Small intestine (tissue), 7 donors: ENCODE measurements around the gene SEMA4G. TPM values are rescaled to one million over a fixed set of nuclear protein-coding genes. Genes with fewer than 3 reads are reported as not detected.

Experiments
- DNase-seq, 2 donors: peaks; one replicate each; pipeline versions ENCODE4 v3.0.0 to v3.0.0-alpha.2; 2013
- FAIRE-seq: peaks from 2 replicates; lab custom pipeline; 2012; peaks lifted over from hg19 to GRCh38; lab: Jason Lieb, UNC
- H3K27ac ChIP-seq, 3 donors: one replicate each; pipeline ENCODE4 v1.5.1; 2013; ENCODE audit warnings: low read length in 2 of 3, mild to moderate bottlenecking in 2 of 3, control low read depth in 1 of 3, inconsistent platforms in 1 of 3, low read depth in 1 of 3, moderate library complexity in 1 of 3
- H3K27me3 ChIP-seq, 3 donors: one replicate each; pipeline ENCODE4 v1.6.1; 2013; ENCODE audit warnings: low read length in 3 of 3, inconsistent platforms in 1 of 3; ENCODE audit not compliant: control insufficient read depth in 3 of 3, insufficient read depth in 3 of 3
- H3K36me3 ChIP-seq, 3 donors: one replicate each; pipeline ENCODE4 v1.6.1; 2013; ENCODE audit warnings: low read length in 3 of 3, inconsistent platforms in 1 of 3, low read depth in 1 of 3, mild to moderate bottlenecking in 1 of 3, moderate library complexity in 1 of 3; ENCODE audit not compliant: control insufficient read depth in 3 of 3, insufficient read depth in 2 of 3
- H3K4me1 ChIP-seq, 3 donors: one replicate each; pipeline ENCODE4 v1.6.1; 2013; ENCODE audit warnings: low read length in 2 of 3, inconsistent platforms in 1 of 3, low read depth in 1 of 3, mild to moderate bottlenecking in 1 of 3, moderate library complexity in 1 of 3; ENCODE audit not compliant: control insufficient read depth in 3 of 3, insufficient read depth in 2 of 3
- H3K4me3 ChIP-seq, 3 donors: one replicate each; pipeline ENCODE4 v1.5.1; 2013; ENCODE audit warnings: low read length in 3 of 3, control low read depth in 1 of 3, inconsistent platforms in 1 of 3, low read depth in 1 of 3, mild to moderate bottlenecking in 1 of 3, moderate library complexity in 1 of 3
- H3K9me3 ChIP-seq, 2 donors: one replicate each; pipeline ENCODE4 v1.6.1; 2013; ENCODE audit warnings: low read depth in 1 of 2, low read length in 1 of 2; ENCODE audit not compliant: control insufficient read depth in 2 of 2, insufficient read depth in 1 of 2
- WGBS, 3 donors: extraction: QIAGEN DNeasy Blood & Tissue Kit; methylation state at CpG; one replicate each; pipeline ENCODE4 v1.1.7; 2013; 5-methylcytosine and 5-hydroxymethylcytosine counted together
- polyA plus RNA-seq, 4 donors: library from polyadenylated mRNA; stranded (reverse) in 3 of 4; unstranded in 1 of 4; fragments of 200-250 nt in 3 of 4; fragments of 120-200 nt in 1 of 4; gene quantifications; one replicate each; pipeline versions ENCODE4 v1.2.1 to v1.2.3, GENCODE V29; 2013
- donor health status: healthy with polysubstance abuse.
- donor health status: control.
- donor health status: control.
- donor health status: Bipolar disorder and iron deficiency.
- donor health status: healthy.

Gene SEMA4G
- polyA plus RNA-seq, 4 donors: 44.9 to 153 (median 104) TPM

DNA sequence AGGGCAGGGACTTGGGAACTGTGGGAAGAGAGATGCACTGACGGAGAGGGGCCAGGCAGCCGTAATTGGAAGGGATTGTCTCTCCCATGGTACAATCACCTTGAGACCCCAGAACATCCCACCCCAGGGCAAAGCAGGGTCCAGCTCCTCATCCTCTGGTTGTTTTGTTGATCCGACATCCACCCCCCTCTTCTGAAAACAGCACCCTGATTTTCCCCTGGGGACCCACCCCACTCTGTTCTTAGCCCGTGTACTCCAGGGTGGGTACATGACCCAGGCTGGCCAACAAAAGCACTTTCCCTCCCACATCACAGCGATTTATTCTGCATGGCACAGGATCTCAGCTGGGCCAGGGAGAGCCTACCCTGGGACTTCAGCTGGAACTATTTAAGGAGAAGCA lies 47.5 kb downstream of the SEMA4G start:
- Histone ChIP-seq H3K9me3 (no peaks in the 10 kb centered on the region), H3K27ac (no peak overlapping the region), H3K4me1 (peaks cover 0 to 33% (median 0%) of the 10 kb centered on the region in 3 donors), H3K36me3 (peaks cover 0 to 59% (median 0%) of the 10 kb centered on the region in 3 donors), H3K4me3 (no peak overlapping the region), H3K27me3 (peaks cover 0 to 4% (median 0%) of the 10 kb centered on the region in 3 donors)
- FAIRE-seq (no peak), DNase-seq (no peak)
- WGBS, 3 donors: 76 to 87% (median 82%) methylated on average over 5 of the region's 5 CpGs

DNA sequence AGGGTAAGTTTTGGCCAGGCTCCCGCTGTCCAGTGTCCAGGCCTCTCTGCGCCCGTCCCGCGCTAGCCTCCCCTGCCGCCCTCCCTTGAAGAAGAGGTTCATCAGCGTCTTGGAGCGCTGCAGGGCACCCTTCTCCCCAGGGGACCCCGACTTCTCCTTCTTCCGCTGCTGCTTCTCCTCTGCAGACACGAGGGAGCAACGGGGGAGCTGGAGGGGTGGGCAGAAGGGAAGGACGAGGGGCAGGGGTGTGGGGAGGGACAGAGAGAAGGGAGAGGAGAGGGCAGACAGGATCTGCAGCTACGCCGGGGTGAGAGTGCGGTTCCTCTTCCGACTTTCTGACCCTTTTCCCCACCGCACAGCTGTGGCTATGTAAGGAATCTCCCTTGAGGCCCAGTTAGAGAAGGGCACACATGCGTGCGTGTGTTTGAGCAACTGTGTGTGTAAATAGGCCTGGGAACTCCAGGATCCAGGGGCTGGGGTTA lies 48.9 kb downstream of the SEMA4G start:
- Histone ChIP-seq H3K9me3 (no peaks in the 10 kb centered on the region), H3K36me3 (peaks cover 0 to 72% (median 0%) of the 10 kb centered on the region in 3 donors), H3K27me3 (peaks cover 0 to 4% (median 0%) of the 10 kb centered on the region in 3 donors), H3K4me1 (peaks cover 0 to 26% (median 0%) of the 10 kb centered on the region in 3 donors), H3K27ac (no peak overlapping the region), H3K4me3 (no peak overlapping the region)
- FAIRE-seq (no peak), DNase-seq (no peak)
- 59 to 79% (median 72%) methylated on average over 17 to 20 of the region's 20 CpGs for WGBS, 3 donors

DNA sequence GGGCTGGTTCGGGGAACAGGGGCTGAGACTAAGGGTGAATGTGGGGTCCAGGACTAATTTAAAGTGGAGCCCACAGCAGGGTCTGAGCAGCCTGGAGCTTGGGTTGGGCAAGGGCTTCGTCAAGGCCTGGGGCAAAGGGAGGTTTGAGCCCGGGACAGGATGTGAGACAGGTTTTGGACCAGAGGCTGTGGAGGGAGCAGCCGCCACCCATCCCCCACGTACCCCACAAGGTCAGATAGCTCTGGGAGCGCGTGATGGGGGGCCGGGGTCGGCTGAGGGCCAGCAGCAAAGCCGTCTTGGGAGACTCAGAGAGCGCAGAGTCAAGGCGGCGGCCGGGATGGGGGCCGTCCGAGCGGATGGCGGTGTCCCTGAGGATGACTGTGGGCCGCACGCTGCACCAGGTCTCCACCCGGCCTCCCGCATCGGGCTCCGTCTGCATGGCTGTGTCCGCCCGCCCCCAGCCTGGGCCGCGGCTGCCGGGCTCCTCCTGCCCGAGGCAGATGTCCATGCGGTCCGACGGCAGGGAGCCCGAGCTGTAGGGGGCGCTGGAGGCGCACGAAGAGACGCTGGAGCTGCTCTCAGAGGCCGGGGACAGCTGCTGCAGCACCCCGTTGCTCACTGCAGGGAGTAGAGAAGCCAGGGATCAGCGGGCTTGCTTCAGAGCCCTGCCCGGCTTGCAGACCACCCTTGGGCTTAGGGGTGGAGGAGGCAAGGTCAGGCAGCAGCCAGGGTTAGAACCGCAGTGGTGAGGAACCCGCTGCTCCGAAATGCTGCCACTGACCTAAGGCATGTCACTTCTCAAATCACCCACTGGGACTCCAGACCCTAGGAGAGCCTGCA lies 49.5 kb downstream of the SEMA4G start:
- Histone ChIP-seq H3K27ac (no peak overlapping the region), H3K4me3 (no peak overlapping the region), H3K4me1 (peaks cover 0 to 21% (median 0%) of the 10 kb centered on the region in 3 donors), H3K9me3 (no peaks in the 10 kb centered on the region), H3K27me3 (peaks cover 0 to 4% (median 0%) of the 10 kb centered on the region in 3 donors), H3K36me3 (peaks cover 0 to 78% (median 0%) of the 10 kb centered on the region in 3 donors)
- FAIRE-seq (no peak), DNase-seq (peak; percentile 83 to 93)
- 17 to 22% (median 18%) methylated on average over 36 to 45 of the region's 45 CpGs for WGBS, 3 donors

Other genes starting within 250 kb of the SEMA4G start
- gene PAX2, start 223.9 kb upstream of the SEMA4G start, polyA plus RNA-seq: under 1 TPM in 1 of 4 donors, not detected in 3; 0.09 TPM
- gene SLF2, start 56.5 kb upstream of the SEMA4G start, polyA plus RNA-seq: 10 to 100 TPM in 1 of 4 donors, 1 to 10 TPM in 3; 3.8 to 29.2 (median 5.6) TPM
- 100 to 1,000 TPM in 3 of 4 donors, 10 to 100 TPM in 1; 90.1 to 122 (median 107) TPM for gene MRPL43, start 18.0 kb downstream of the SEMA4G start, polyA plus RNA-seq
- 10 to 100 TPM in 1 of 4 donors, 1 to 10 TPM in 3; 1.6 to 10.2 (median 4.7) TPM for gene TWNK, start 18.0 kb downstream of the SEMA4G start, polyA plus RNA-seq
- gene LZTS2, start 30.3 kb downstream of the SEMA4G start, polyA plus RNA-seq: 10 to 100 TPM; 13.6 to 59.6 (median 29.0) TPM
- gene PDZD7, start 61.6 kb downstream of the SEMA4G start, polyA plus RNA-seq: 10 to 100 TPM in 3 of 4 donors, 1 to 10 TPM in 1; 3.1 to 52.6 (median 28.8) TPM
- gene SFXN3, start 61.7 kb downstream of the SEMA4G start, polyA plus RNA-seq: 100 to 1,000 TPM in 2 of 4 donors, 10 to 100 TPM in 2; 35.0 to 222 (median 87.5) TPM
- gene KAZALD1, start 92.5 kb downstream of the SEMA4G start, polyA plus RNA-seq: 10 to 100 TPM in 3 of 4 donors, 1 to 10 TPM in 1; 8.1 to 76.0 (median 33.1) TPM
- 1 to 10 TPM in 2 of 4 donors, under 1 TPM in 2; 0.27 to 2.7 (median 1.2) TPM for gene TLX1, start 161.8 kb downstream of the SEMA4G start, polyA plus RNA-seq